Activated naive CD4-positive, alpha-beta T cell treated with anti-CD3 and anti-CD28 coated beads, Interleukin-2, amount 50 U/mL, for 16 hours (primary cell): ENCODE measurements around the gene TC2N.
"Not testable (repeated sequence)": the region's sequence is repeated elsewhere in the genome, so short reads cannot be mapped to it uniquely, and the experiment has no call there.

Experiments
- DNase-seq: peaks from one replicate; pipeline ENCODE4 v3.0.0-alpha.2; 2020

TC2N gene

GRCh38 chr14:91866511-91867295 is 633 bp downstream of the TC2N start:
- no peak for DNase-seq

- no peak for DNase-seq
These were observed 1.3 kb downstream of the TC2N start for GRCh38 chr14:91866061-91866460.

GRCh38 chr14:91862417-91862816 is 4.9 kb downstream of the TC2N start:
- no peak for DNase-seq

- DNase-seq, result no peak
These were observed 6.2 kb downstream of the TC2N start for GRCh38 chr14:91861091-91861490.

GRCh38 chr14:91860238-91860637 is 7.1 kb downstream of the TC2N start:
- DNase-seq, result no peak

- DNase-seq, result no peak
These were observed 8.6 kb downstream of the TC2N start for GRCh38 chr14:91858536-91859275.

- DNase-seq, result no peak
These were observed 9.7 kb downstream of the TC2N start for GRCh38 chr14:91857614-91858013.

GRCh38 chr14:91854327-91854934 is 12.9 kb downstream of the TC2N start:
- no peak for DNase-seq

GRCh38 chr14:91851563-91851962 is 15.8 kb downstream of the TC2N start:
- DNase-seq, result no peak

GRCh38 chr14:91848504-91849001 is 18.8 kb downstream of the TC2N start:
- DNase-seq, result no peak

- no peak for DNase-seq
These were observed 19.6 kb downstream of the TC2N start for GRCh38 chr14:91847693-91848092.

GRCh38 chr14:91845652-91846051 is 21.7 kb downstream of the TC2N start:
- DNase-seq, result no peak

- not testable (repeated sequence) for DNase-seq
These were observed 22.3 kb downstream of the TC2N start for GRCh38 chr14:91845056-91845455.

- DNase-seq, result no peak
These were observed 23.3 kb downstream of the TC2N start for GRCh38 chr14:91844029-91844428.

- no peak for DNase-seq
These were observed 23.9 kb downstream of the TC2N start for GRCh38 chr14:91843437-91843836.

GRCh38 chr14:91841065-91841464 is 26.3 kb downstream of the TC2N start:
- DNase-seq, result no peak

GRCh38 chr14:91839749-91840148 is 27.6 kb downstream of the TC2N start:
- DNase-seq, result no peak

- DNase-seq, result no peak
These were observed 30.3 kb downstream of the TC2N start for GRCh38 chr14:91837076-91837475.

GRCh38 chr14:91835920-91836843 is 31.2 kb downstream of the TC2N start:
- DNase-seq, result peak; percentile 88

GRCh38 chr14:91835197-91835919 is 32.0 kb downstream of the TC2N start:
- DNase-seq, result no peak

- no peak for DNase-seq
These were observed 32.8 kb downstream of the TC2N start for GRCh38 chr14:91834571-91834970.

- no peak for DNase-seq
These were observed 36.0 kb downstream of the TC2N start for GRCh38 chr14:91831337-91831736.
